Coronary artery (tissue), 2 donors: ENCODE measurements around the gene ASCC3.
"Not testable (repeated sequence)": the region's sequence is repeated elsewhere in the genome, so short reads cannot be mapped to it uniquely, and the experiment has no call there.

Experiments
- DNase-seq: peaks from one replicate; pipeline ENCODE4 v3.0.0-alpha.2; 2017; ENCODE audit warnings: low spot score
- H3K27ac ChIP-seq, 2 donors: fragments of 200-600 bp; sonication (generic); one replicate each; pipeline ENCODE4 v1.5.1; 2016 to 2019
- H3K4me3 ChIP-seq: fragments of 200-600 bp; sonication (generic); 2 replicates; pipeline ENCODE4 v1.5.1; 2016; ENCODE audit warnings: mild to moderate bottlenecking, moderate library complexity
- CTCF ChIP-seq: fragments of 200-600 bp; sonication (generic); IDR thresholded peaks from one replicate; pipeline ENCODE4 v1.5.1; 2019; ENCODE audit warnings: antibody characterized with exemption

The ASCC3 gene

GRCh38 chr6:100753421-100753820 lies 127.7 kb downstream of the ASCC3 start:
- no peak for TF ChIP-seq CTCF
- DNase-seq = no peak
- no peak overlapping the region for H3K27ac ChIP-seq
- H3K4me3 ChIP-seq = no peak overlapping the region

GRCh38 chr6:100751590-100751989 lies 129.5 kb downstream of the ASCC3 start:
- H3K4me3 ChIP-seq = no peak overlapping the region
- no peak overlapping the region for H3K27ac ChIP-seq
- no peak for DNase-seq
- no peak for TF ChIP-seq CTCF

GRCh38 chr6:100745419-100746041 lies 135.6 kb downstream of the ASCC3 start:
- no peak overlapping the region for H3K4me3 ChIP-seq
- no peak for TF ChIP-seq CTCF
- DNase-seq = no peak
- H3K27ac ChIP-seq = no peak overlapping the region

- TF ChIP-seq CTCF = no peak
Observed at GRCh38 chr6:100740439-100740838, 140.7 kb downstream of the ASCC3 start.

GRCh38 chr6:100737720-100738119 lies 143.4 kb downstream of the ASCC3 start:
- H3K4me3 ChIP-seq, H3K27ac ChIP-seq: not testable (repeated sequence)

More at GRCh38 chr6:100740439-100740838, 140.7 kb downstream of the ASCC3 start:
- H3K27ac ChIP-seq = no peak overlapping the region
- DNase-seq = no peak
- no peak overlapping the region for H3K4me3 ChIP-seq

GRCh38 chr6:100731411-100731810 lies 149.7 kb downstream of the ASCC3 start:
- Histone ChIP-seq H3K4me3 (no peak overlapping the region), H3K27ac (no peak overlapping the region)
- TF ChIP-seq CTCF = no peak
- DNase-seq = no peak

More at GRCh38 chr6:100737720-100738119, 143.4 kb downstream of the ASCC3 start:
- not testable (repeated sequence) for DNase-seq

GRCh38 chr6:100730001-100730980 lies 150.8 kb downstream of the ASCC3 start:
- no peak for DNase-seq
- TF ChIP-seq CTCF = no peak
- Histone ChIP-seq H3K4me3 (no peak overlapping the region), H3K27ac (no peak overlapping the region)
